OCI-LY3 (cell line): Measurements from ENCODE around the gene BMP15.

Experiments used
- H2AFZ ChIP-seq: fragments of 200-600, 300-600 bp; shearing (Covaris generic); 2 replicates; pipeline ENCODE4 v1.6.0; 2014; ENCODE audit warnings: antibody characterized with exemption, low read depth, low read length
- H3K27ac ChIP-seq: fragments of 200-600, 300-600 bp; sonication (generic); 2 replicates; pipeline ENCODE4 v1.5.1; 2014; ENCODE audit warnings: mild to moderate bottlenecking, low read length, moderate library complexity, mixed read lengths
- H3K27me3 ChIP-seq: fragments of 200-600, 300-600 bp; sonication (generic); 2 replicates; pipeline ENCODE4 v1.6.1; 2014; ENCODE audit warnings: low read depth, low read length, mixed read lengths
- H3K36me3 ChIP-seq: fragments of 200-600, 300-600 bp; sonication (generic); replicated peaks from 2 replicates; pipeline ENCODE3; 2014; ENCODE audit warnings: low read depth, low read length, mixed read lengths
- H3K4me1 ChIP-seq: fragments of 300-600, 200-600 bp; sonication (generic); 2 replicates; pipeline ENCODE4 v1.6.1; 2014; ENCODE audit warnings: low read length, mixed read lengths
- H3K4me2 ChIP-seq: fragments of 200-600, 300-600 bp; sonication (generic); 2 replicates; pipeline ENCODE4 v1.6.1; 2014; ENCODE audit warnings: low read length, mixed read lengths
- H3K4me3 ChIP-seq: fragments of 300-600, 200-600 bp; sonication (generic); 2 replicates; pipeline ENCODE4 v1.5.1; 2014; ENCODE audit warnings: antibody characterized with exemption, mild to moderate bottlenecking, low read length, moderate library complexity
- H3K79me2 ChIP-seq: fragments of 300-600, 200-600 bp; shearing (Covaris generic); 2 replicates; pipeline ENCODE4 v1.6.1; 2014; ENCODE audit warnings: mild to moderate bottlenecking, low read length, mixed read lengths
- H3K9ac ChIP-seq: fragments of 300-600, 200-600 bp; shearing (Covaris generic); 2 replicates; pipeline ENCODE4 v1.6.0; 2014; ENCODE audit warnings: mild to moderate bottlenecking, low read length, moderate library complexity
- H3K9me3 ChIP-seq: fragments of 200-600, 300-600 bp; shearing (Covaris generic); 2 replicates; pipeline ENCODE4 v1.6.1; 2014; ENCODE audit warnings: low read length, mixed read lengths; ENCODE audit not compliant: insufficient read depth
- H4K20me1 ChIP-seq: fragments of 200-600, 300-600 bp; sonication (generic); 2 replicates; pipeline ENCODE4 v1.6.1; 2016; ENCODE audit warnings: low read length, mixed read lengths; ENCODE audit not compliant: insufficient read depth
- CTCF ChIP-seq: fragments of 200-600, 300-600 bp; sonication (generic); IDR thresholded peaks from 2 replicates; pipeline ENCODE4 v1.5.1; 2014; ENCODE audit warnings: antibody characterized with exemption, low read length, low read depth
- EZH2phosphoT487 ChIP-seq: fragments of 200-600 bp; shearing (Covaris generic); IDR thresholded peaks from 2 replicates; pipeline ENCODE4 v1.6.1; 2018; ENCODE audit warnings: antibody characterized with exemption, mixed run types, low read depth

BMP15 gene

GRCh38 chrX:50874876-50875275 is 35.7 kb upstream of the BMP15 start:
- Histone ChIP-seq H3K9me3 (no peaks in the 10 kb centered on the region), H3K27me3 (no peaks in the 10 kb centered on the region), H3K4me1 (no peaks in the 10 kb centered on the region), H3K4me3 (no peak overlapping the region), H3K9ac (no peak overlapping the region), H2AFZ (no peak overlapping the region), H4K20me1 (no peaks in the 10 kb centered on the region), H3K27ac (no peak overlapping the region), H3K79me2 (no peaks in the 10 kb centered on the region), H3K4me2 (no peak overlapping the region), H3K36me3 (no peaks in the 10 kb centered on the region)
- TF ChIP-seq EZH2phosphoT487 (no peak), CTCF (no peak)

GRCh38 chrX:50876551-50876950 is 34.0 kb upstream of the BMP15 start:
- no peak for TF ChIP-seq EZH2phosphoT487
- TF ChIP-seq CTCF = no peak
- no peak overlapping the region for H3K27ac ChIP-seq
- H3K27me3 ChIP-seq = no peaks in the 10 kb centered on the region
- no peak overlapping the region for H3K9ac ChIP-seq
- H3K4me1 ChIP-seq = no peaks in the 10 kb centered on the region
- H3K36me3 ChIP-seq = no peaks in the 10 kb centered on the region
- no peaks in the 10 kb centered on the region for H4K20me1 ChIP-seq
- no peaks in the 10 kb centered on the region for H3K9me3 ChIP-seq
- no peak overlapping the region for H2AFZ ChIP-seq
- no peak overlapping the region for H3K4me3 ChIP-seq
- H3K79me2 ChIP-seq = no peaks in the 10 kb centered on the region
- no peak overlapping the region for H3K4me2 ChIP-seq

- TF ChIP-seq EZH2phosphoT487 (no peak), CTCF (no peak)
- no peaks in the 10 kb centered on the region for H3K4me1 ChIP-seq
- no peak overlapping the region for H3K4me3 ChIP-seq
- H3K36me3 ChIP-seq = no peaks in the 10 kb centered on the region
- H3K4me2 ChIP-seq = no peak overlapping the region
- no peak overlapping the region for H2AFZ ChIP-seq
- H3K27me3 ChIP-seq = no peaks in the 10 kb centered on the region
- H3K27ac ChIP-seq = no peak overlapping the region
- H3K9ac ChIP-seq = no peak overlapping the region
- no peaks in the 10 kb centered on the region for H4K20me1 ChIP-seq
- no peaks in the 10 kb centered on the region for H3K9me3 ChIP-seq
- no peaks in the 10 kb centered on the region for H3K79me2 ChIP-seq
These were observed 33.2 kb upstream of the BMP15 start for GRCh38 chrX:50877310-50877709.

GRCh38 chrX:50881028-50881427 is 29.5 kb upstream of the BMP15 start:
- no peaks in the 10 kb centered on the region for H3K36me3 ChIP-seq
- H4K20me1 ChIP-seq = no peaks in the 10 kb centered on the region
- H2AFZ ChIP-seq = no peak overlapping the region
- H3K9ac ChIP-seq = no peak overlapping the region
- no peak overlapping the region for H3K4me2 ChIP-seq
- TF ChIP-seq EZH2phosphoT487 (no peak), CTCF (no peak)
- no peak overlapping the region for H3K4me3 ChIP-seq
- no peaks in the 10 kb centered on the region for H3K9me3 ChIP-seq
- H3K27me3 ChIP-seq = no peaks in the 10 kb centered on the region
- no peak overlapping the region for H3K27ac ChIP-seq
- H3K4me1 ChIP-seq = no peaks in the 10 kb centered on the region
- H3K79me2 ChIP-seq = no peaks in the 10 kb centered on the region
